Thymus (tissue), 11 donors: ENCODE results near the gene KCNRG. TPM values are rescaled to one million over a fixed set of nuclear protein-coding genes. Genes with fewer than 3 reads are reported as not detected.
"Not testable (repeated sequence)": the region's sequence is repeated elsewhere in the genome, so short reads cannot be mapped to it uniquely, and the experiment has no call there.

Experiments
- DNase-seq, 9 donors: peaks; one replicate each; pipeline ENCODE4 v3.0.0-alpha.2; 2013; ENCODE audit warnings: low spot score in 9 of 9, low read depth in 6 of 9, missing footprints in 1 of 9
- H3K27ac ChIP-seq, 2 donors: one replicate each; pipeline ENCODE4 v1.5.1; 2013; ENCODE audit warnings: control low read depth in 1 of 2, low read depth in 1 of 2, low read length in 1 of 2, mild to moderate bottlenecking in 1 of 2, moderate library complexity in 1 of 2
- H3K27me3 ChIP-seq, 2 donors: one replicate each; pipeline ENCODE4 v1.5.1; 2013; ENCODE audit warnings: low read length in 1 of 2; ENCODE audit not compliant: control insufficient read depth in 2 of 2, insufficient read depth in 1 of 2
- H3K36me3 ChIP-seq, 2 donors: one replicate each; pipeline ENCODE4 v1.5.1; 2013; ENCODE audit warnings: low read length in 1 of 2, mild to moderate bottlenecking in 1 of 2, moderate library complexity in 1 of 2; ENCODE audit not compliant: control insufficient read depth in 2 of 2, insufficient read depth in 2 of 2
- H3K4me1 ChIP-seq, 2 donors: one replicate each; pipeline ENCODE4 v1.5.1; 2013; ENCODE audit warnings: low read length in 2 of 2; ENCODE audit not compliant: control insufficient read depth in 2 of 2, insufficient read depth in 2 of 2
- H3K4me3 ChIP-seq, 2 donors: one replicate each; pipeline ENCODE4 v1.5.1; 2013; ENCODE audit warnings: low read length in 2 of 2, control low read depth in 1 of 2, mild to moderate bottlenecking in 1 of 2
- H3K9me3 ChIP-seq, 2 donors: one replicate each; pipeline ENCODE4 v1.5.1; 2013; ENCODE audit warnings: low read length in 1 of 2, mild to moderate bottlenecking in 1 of 2; ENCODE audit not compliant: control insufficient read depth in 2 of 2, insufficient read depth in 1 of 2
- whole genome bisulfite sequencing: extraction: QIAGEN DNeasy Blood & Tissue Kit; methylation state at CpG from one replicate; pipeline ENCODE4 v1.1.7; 2013; 5-methylcytosine and 5-hydroxymethylcytosine counted together
- polyA plus RNA-seq: library from polyadenylated mRNA; stranded (reverse); fragments of 200-250 nt; gene quantifications from one replicate; pipeline ENCODE4 v1.2.3, GENCODE V29; 2013
- total RNA-seq: library from RNA; stranded (reverse); fragments of 120-200 nt; gene quantifications from one replicate; pipeline ENCODE4 v1.2.4, GENCODE V29; 2013
- donor health status: healthy.

KCNRG gene
- total and polyA plus RNA-seq, 2 donors, result 0.55 to 2.4 TPM

GRCh38 chr13:49990612-49991011 lies 24.6 kb upstream of the KCNRG start:
- not testable (repeated sequence) for H3K4me3 ChIP-seq, H3K27me3 ChIP-seq, DNase-seq, H3K27ac ChIP-seq, H3K4me1 ChIP-seq, H3K9me3 ChIP-seq
- 98% methylated on average over 6 of the region's 6 CpGs for WGBS
- H3K36me3 ChIP-seq, result peaks cover 12 to 26% of the 10 kb centered on the region in 2 donors

GRCh38 chr13:49993111-49993510 lies 22.1 kb upstream of the KCNRG start:
- no peak for DNase-seq
- Histone ChIP-seq H3K36me3 (peaks cover 7 to 24% of the 10 kb centered on the region in 2 donors), H3K4me1 (peaks cover 8 to 10% of the 10 kb centered on the region in 2 donors), H3K9me3 (no peaks in the 10 kb centered on the region), H3K4me3 (no peak overlapping the region), H3K27me3 (no peaks in the 10 kb centered on the region), H3K27ac (no peak overlapping the region)

GRCh38 chr13:49993666-49994065 lies 21.6 kb upstream of the KCNRG start:
- Histone ChIP-seq H3K4me1 (peaks cover 8 to 14% of the 10 kb centered on the region in 2 donors), H3K4me3 (no peak overlapping the region), H3K27me3 (no peaks in the 10 kb centered on the region), H3K36me3 (peaks cover 5 to 24% of the 10 kb centered on the region in 2 donors), H3K9me3 (no peaks in the 10 kb centered on the region), H3K27ac (no peak overlapping the region)
- no peak for DNase-seq
- WGBS, result 88% methylated on average over 5 of the region's 5 CpGs

- Histone ChIP-seq H3K4me1 (peaks cover 17 to 23% of the 10 kb centered on the region in 2 donors), H3K27ac (peak overlapping the region in 1 of 2 donors; percentile 94), H3K9me3 (no peaks in the 10 kb centered on the region), H3K27me3 (no peaks in the 10 kb centered on the region), H3K36me3 (peaks cover 2 to 31% of the 10 kb centered on the region in 2 donors), H3K4me3 (peak overlapping the region; percentile 68 to 73)
- DNase-seq, result peak in 2 of 9 donors; percentile 5 to 29
- 20% methylated on average over 14 of the region's 14 CpGs for WGBS
These were observed 19.6 kb upstream of the KCNRG start for GRCh38 chr13:49995625-49996101.

GRCh38 chr13:49996161-49996915 lies 18.9 kb upstream of the KCNRG start:
- WGBS, result under 1% methylated on average over 58 of the region's 68 CpGs
- H3K27me3 ChIP-seq, result no peaks in the 10 kb centered on the region
- H3K36me3 ChIP-seq, result peaks cover 2 to 34% of the 10 kb centered on the region in 2 donors

GRCh38 chr13:49996951-49997895 lies 18.0 kb upstream of the KCNRG start, which contains the start of gene TRIM13:
TSS of gene TRIM13 (plus strand) at chr13:49997042. CDS start at chr13:50011941, 14,899 bp downstream.
- DNase-seq, result peak; percentile 77 to 96 (median 89)
- WGBS, result under 1% methylated on average over 55 of the region's 56 CpGs
- no peaks in the 10 kb centered on the region for H3K27me3 ChIP-seq
- H3K4me3 ChIP-seq, result peak within 1 kb of the TSS; percentile 68 to 98
- H3K27ac ChIP-seq, result peak within 1 kb of the TSS; percentile 98 to 99
- H3K4me1 ChIP-seq, result peaks cover 20 to 23% of the 10 kb centered on the region in 2 donors
- H3K36me3 ChIP-seq, result peaks cover 6 to 39% of the 10 kb centered on the region in 2 donors
- no peaks in the 10 kb centered on the region for H3K9me3 ChIP-seq

More at GRCh38 chr13:49996161-49996915, 18.9 kb upstream of the KCNRG start:
- Histone ChIP-seq H3K4me1 (peaks cover 17 to 23% of the 10 kb centered on the region in 2 donors), H3K27ac (peak overlapping the region; percentile 94 to 97), H3K4me3 (peak overlapping the region; percentile 68 to 73), H3K9me3 (no peaks in the 10 kb centered on the region)
- DNase-seq, result peak in 8 of 9 donors; percentile 47 to 93 (median 86)

- WGBS, result 14% methylated on average over 4 of the region's 4 CpGs
- peaks cover 6 to 39% of the 10 kb centered on the region in 2 donors for H3K36me3 ChIP-seq
- H3K27me3 ChIP-seq, result no peaks in the 10 kb centered on the region
- DNase-seq, result peak in 1 of 9 donors; percentile 16
- H3K9me3 ChIP-seq, result no peaks in the 10 kb centered on the region
- H3K27ac ChIP-seq, result peak overlapping the region; percentile 12 to 99
- peak overlapping the region; percentile 68 to 98 for H3K4me3 ChIP-seq
- H3K4me1 ChIP-seq, result peaks cover 23% of the 10 kb centered on the region in 2 donors
These were observed 17.3 kb upstream of the KCNRG start for GRCh38 chr13:49997955-49998354.

- no peak for DNase-seq
- no peaks in the 10 kb centered on the region for H3K27me3 ChIP-seq
- peaks cover 23 to 24% of the 10 kb centered on the region in 2 donors for H3K4me1 ChIP-seq
- H3K9me3 ChIP-seq, result no peaks in the 10 kb centered on the region
- WGBS, result 93% methylated on average over 22 of the region's 22 CpGs
- H3K27ac ChIP-seq, result no peak overlapping the region
- peak overlapping the region in 1 of 2 donors; percentile 68 for H3K4me3 ChIP-seq
- peaks cover 6 to 36% of the 10 kb centered on the region in 2 donors for H3K36me3 ChIP-seq
These were observed 16.3 kb upstream of the KCNRG start for GRCh38 chr13:49998714-49999624.
